GM12874 (cell line): ENCODE results near the gene AOC1.

ENCODE experiments used
- CTCF ChIP-seq: IDR thresholded peaks from 2 replicates; pipeline ENCODE4 v1.5.1; 2011; ENCODE audit warnings: low read depth, mild to moderate bottlenecking, control low read depth, low read length, moderate library complexity; ENCODE audit not compliant: insufficient read depth

Gene AOC1

GRCh38 chr7:150842018-150842417 lies 10.3 kb upstream of the AOC1 start:
- TF ChIP-seq CTCF = no peak

- no peak for TF ChIP-seq CTCF
Measured at GRCh38 chr7:150842716-150843115, 9.6 kb upstream of the AOC1 start.

- no peak for TF ChIP-seq CTCF
Measured at GRCh38 chr7:150845421-150845861, 6.9 kb upstream of the AOC1 start.

GRCh38 chr7:150846291-150847115 lies 5.8 kb upstream of the AOC1 start:
- no peak for TF ChIP-seq CTCF

GRCh38 chr7:150847536-150847935 lies 4.8 kb upstream of the AOC1 start:
- no peak for TF ChIP-seq CTCF

GRCh38 chr7:150848111-150848510 lies 4.2 kb upstream of the AOC1 start:
- TF ChIP-seq CTCF = no peak

- TF ChIP-seq CTCF = no peak
Measured at GRCh38 chr7:150848561-150849115, 3.7 kb upstream of the AOC1 start.
